ENCODE results near the gene ZNF576. TPM values are rescaled to one million over a fixed set of nuclear protein-coding genes. Genes with fewer than 3 reads are reported as not detected.
A peak's percentile ranks its signal among the peaks of the same experiment; 100 is the strongest.

The ZNF576 gene
- total and polyA plus RNA-seq, 9 of the 15 experiments (the other 6 are each of a cell fraction or from before 2014, with no cell fraction given): 6.8 to 18.2 (median 12.2) TPM

DNA sequence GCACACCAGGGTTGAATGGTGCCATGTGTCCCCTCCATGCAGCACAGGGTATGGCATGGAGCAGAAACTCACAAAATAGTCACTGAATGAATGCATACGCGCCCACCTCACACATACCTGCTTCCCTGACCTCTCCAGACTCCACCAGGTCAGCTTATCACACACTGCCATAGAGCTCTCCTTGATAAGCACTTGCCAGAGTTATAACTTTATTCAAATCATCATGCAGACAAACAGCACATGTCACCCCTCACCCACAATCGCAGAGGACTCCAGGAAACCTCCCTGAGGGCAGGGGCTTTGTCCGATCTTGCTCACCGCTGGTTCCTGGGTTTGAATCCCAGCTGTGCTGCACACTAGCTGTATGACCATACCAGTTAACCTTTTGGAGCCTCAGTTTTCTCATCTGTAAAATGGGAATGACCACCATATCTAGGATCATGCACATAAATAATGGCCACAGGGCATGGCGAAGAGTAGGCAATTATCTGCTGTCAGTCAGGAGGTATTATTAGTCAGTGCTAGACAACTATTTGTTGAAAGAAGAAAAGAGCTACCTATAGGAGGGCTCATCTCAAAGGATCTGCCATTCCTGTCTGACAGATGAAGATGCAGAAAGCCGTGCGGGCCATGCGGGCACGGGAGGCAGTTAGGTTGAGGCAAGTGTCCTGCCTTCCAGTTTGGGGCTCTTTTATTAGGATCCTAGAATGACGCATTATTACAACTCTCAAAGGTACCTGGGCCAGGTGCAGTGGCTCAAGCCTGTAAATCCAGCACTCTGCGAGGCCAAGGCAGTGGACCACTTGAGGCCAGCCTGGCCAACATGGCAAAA is 35.0 kb upstream of the ZNF576 start (continued):
- TF ChIP-seq ZKSCAN8 (CRISPR knock-in tag; IDR thresholded peaks at IDR 0.05): no peak
- TF ChIP-seq SREBF1 (IDR thresholded peaks at IDR 0.05; ENCODE audit: borderline replicate concordance, low read depth, low read length): no peak
- TF ChIP-seq RCOR1 (IDR thresholded peaks at IDR 0.05; ENCODE audit: borderline replicate concordance in 1 of 2, low read depth in 2 of 2, low read length in 2 of 2): 0 out of 4 replicates have a peak, but pooled peaks of 1 of the 2 experiments have one; percentile 28
- TF ChIP-seq SMARCA4 (IDR thresholded peaks at IDR 0.05): no peak
- TF ChIP-seq, protein P1, sequence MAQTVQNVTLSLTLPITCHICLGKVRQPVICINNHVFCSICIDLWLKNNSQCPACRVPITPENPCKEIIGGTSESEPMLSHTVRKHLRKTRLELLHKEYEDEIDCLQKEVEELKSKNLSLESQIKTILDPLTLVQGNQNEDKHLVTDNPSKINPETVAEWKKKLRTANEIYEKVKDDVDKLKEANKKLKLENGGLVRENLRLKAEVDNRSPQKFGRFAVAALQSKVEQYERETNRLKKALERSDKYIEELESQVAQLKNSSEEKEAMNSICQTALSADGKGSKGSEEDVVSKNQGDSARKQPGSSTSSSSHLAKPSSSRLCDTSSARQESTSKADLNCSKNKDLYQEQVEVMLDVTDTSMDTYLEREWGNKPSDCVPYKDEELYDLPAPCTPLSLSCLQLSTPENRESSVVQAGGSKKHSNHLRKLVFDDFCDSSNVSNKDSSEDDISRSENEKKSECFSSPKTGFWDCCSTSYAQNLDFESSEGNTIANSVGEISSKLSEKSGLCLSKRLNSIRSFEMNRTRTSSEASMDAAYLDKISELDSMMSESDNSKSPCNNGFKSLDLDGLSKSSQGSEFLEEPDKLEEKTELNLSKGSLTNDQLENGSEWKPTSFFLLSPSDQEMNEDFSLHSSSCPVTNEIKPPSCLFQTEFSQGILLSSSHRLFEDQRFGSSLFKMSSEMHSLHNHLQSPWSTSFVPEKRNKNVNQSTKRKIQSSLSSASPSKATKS (CRISPR knock-in tag; IDR thresholded peaks at IDR 0.05): no peak
- peak; percentile 80 for TF ChIP-seq SMARCA5 (IDR thresholded peaks at IDR 0.05)
- no peak for TF ChIP-seq KLF13 (tag; IDR thresholded peaks at IDR 0.05; ENCODE audit: borderline replicate concordance, low read depth)
- TF ChIP-seq CBX3 (IDR thresholded peaks at IDR 0.05; ENCODE audit: borderline replicate concordance in 1 of 2, low read length in 2 of 2): peak in 1 of 2 experiments; percentile 66; a peak in 1 of 3 replicates
- no peak for TF ChIP-seq ERF (CRISPR knock-in tag; IDR thresholded peaks at IDR 0.05)
